22Rv1 (cell line): ENCODE measurements around the gene MED7.

Experiments used
- H3K27ac ChIP-seq: fragments of 450-650 bp; 2 replicates; pipeline ENCODE4 v1.5.1; 2017
- ZFX ChIP-seq: fragments of 450-650 bp; IDR thresholded peaks from 2 replicates; pipeline ENCODE4 v1.6.1; 2017; ENCODE audit warnings: antibody characterized with exemption, borderline replicate concordance
- TF ChIP-seq, protein P1 (sequence below): fragments of 450-650 bp; IDR thresholded peaks from 2 replicates; pipeline ENCODE4 v1.5.1; 2017; ENCODE audit warnings: mild to moderate bottlenecking

MED7 gene

DNA sequence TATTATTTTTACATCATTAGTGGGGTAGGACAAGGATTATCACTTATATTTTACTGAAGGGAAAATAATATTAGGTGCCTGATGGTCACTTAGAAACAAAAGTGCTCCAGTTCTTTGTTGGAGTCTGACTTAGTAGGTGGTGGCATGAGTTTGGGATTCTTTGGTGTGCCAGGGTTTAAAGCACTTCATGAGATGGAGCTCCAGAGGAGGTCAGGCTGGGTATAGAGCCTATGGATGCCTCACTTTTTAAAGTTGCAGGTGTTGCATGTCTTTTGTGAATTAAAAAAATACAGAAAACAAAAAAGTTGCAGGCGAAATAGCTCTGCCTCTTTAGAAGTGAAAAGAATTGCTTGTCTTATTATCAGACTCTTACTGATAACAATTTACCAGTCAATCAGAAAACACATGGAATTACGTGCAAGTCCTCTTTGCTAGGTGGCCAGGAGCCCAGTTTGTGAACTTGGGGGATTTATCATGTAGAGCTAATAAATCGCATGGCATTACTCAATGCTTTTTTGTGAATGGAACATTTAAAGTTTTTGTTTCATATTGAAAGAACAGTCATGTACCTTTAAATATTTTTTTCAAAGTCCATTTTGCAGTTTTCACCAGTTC, 39.6 kb upstream of the MED7 start:
- TF ChIP-seq ZFX, result no peak
- TF ChIP-seq, protein P1, sequence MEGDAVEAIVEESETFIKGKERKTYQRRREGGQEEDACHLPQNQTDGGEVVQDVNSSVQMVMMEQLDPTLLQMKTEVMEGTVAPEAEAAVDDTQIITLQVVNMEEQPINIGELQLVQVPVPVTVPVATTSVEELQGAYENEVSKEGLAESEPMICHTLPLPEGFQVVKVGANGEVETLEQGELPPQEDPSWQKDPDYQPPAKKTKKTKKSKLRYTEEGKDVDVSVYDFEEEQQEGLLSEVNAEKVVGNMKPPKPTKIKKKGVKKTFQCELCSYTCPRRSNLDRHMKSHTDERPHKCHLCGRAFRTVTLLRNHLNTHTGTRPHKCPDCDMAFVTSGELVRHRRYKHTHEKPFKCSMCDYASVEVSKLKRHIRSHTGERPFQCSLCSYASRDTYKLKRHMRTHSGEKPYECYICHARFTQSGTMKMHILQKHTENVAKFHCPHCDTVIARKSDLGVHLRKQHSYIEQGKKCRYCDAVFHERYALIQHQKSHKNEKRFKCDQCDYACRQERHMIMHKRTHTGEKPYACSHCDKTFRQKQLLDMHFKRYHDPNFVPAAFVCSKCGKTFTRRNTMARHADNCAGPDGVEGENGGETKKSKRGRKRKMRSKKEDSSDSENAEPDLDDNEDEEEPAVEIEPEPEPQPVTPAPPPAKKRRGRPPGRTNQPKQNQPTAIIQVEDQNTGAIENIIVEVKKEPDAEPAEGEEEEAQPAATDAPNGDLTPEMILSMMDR, result no peak
- no peak overlapping the region for H3K27ac ChIP-seq

DNA sequence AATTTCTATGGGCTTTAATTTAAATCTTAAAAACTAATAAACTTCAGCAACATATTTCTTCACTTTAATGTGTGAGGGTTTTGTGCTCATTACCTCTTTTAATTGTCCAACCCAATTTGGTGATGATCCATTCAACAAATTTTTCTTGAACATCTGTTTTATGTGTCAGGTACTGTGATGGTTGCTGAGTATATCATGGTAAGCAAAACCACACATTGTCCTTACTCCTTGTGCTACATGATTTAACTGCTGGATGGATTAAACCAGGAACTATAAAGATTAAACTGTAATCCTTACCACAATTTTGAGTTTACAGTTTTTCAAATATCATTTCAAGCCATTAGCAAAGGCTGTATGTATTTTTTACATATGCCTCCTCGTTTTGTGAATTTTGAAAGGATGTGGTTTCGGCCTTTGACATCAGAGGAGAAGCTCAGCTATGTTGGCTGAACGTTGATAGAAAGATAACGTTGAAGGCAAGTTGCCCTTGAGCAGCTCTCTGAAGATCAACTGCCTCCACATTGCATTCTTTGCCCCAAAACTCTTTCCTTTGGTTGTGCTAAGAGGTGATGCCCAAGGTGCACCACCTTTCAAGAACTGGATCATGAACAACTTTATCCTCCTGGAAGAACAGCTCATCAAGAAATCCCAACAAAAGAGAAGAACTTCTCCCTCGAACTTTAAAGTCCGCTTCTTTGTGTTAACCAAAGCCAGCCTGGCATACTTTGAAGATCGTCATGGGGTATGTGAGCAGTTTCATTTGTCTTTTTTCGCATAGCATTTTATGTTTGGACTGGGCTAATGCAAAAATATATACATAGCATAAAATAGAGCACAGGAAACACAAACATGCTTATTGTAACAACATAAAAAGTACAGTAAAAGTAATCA, 38.0 kb upstream of the MED7 start, which contains the start of gene ITK:
Gene ITK (plus strand): TSS at position 467 of the 891 bp plus-strand sequence. CDS start 138 bp downstream, at position 605.
- no peak within 1 kb of the TSS for H3K27ac ChIP-seq
- TF ChIP-seq ZFX, result no peak
- TF ChIP-seq, protein P1, result no peak

DNA sequence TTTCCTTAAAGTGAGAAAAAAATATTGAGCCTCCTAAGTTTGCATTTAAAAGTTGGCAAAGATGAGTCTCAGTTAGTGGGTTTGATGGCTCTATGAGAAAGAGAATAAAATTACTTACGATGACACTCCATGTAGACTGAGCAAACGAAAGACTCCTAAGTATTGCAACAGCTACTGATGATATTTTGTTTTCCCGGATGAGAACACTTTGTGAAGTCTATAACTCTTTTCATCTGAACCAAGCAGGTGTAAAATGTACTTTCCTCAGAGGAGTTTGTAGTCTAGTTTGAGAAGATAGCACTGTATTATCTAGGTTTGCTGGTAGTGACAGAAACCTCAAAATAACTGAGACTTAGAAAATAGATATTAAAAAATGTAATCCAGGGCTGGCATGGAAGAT, 36.3 kb upstream of the MED7 start:
- H3K27ac ChIP-seq, result no peak overlapping the region
- TF ChIP-seq, protein P1, result no peak
- TF ChIP-seq ZFX, result no peak

DNA sequence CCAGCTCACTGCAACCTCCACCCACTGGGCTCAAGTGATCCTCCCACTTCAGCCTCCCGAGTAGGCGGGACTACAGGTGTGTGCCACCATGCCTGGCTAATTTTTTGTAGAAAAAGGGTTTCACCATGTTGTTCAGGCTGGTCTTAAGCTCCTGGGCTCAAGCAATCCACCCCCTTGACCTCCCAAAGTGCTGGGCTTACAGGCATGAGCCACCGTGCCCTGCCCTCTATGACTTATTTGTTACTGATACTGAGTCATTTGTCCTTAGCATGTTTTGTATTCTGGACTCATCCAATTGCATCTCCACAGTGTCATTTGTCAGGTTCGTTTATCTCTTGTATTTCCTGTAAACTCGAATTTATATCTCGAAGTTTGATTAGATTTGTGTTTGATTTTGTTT, 35.3 kb upstream of the MED7 start:
- no peak overlapping the region for H3K27ac ChIP-seq
- TF ChIP-seq, protein P1, result no peak
- TF ChIP-seq ZFX, result no peak

DNA sequence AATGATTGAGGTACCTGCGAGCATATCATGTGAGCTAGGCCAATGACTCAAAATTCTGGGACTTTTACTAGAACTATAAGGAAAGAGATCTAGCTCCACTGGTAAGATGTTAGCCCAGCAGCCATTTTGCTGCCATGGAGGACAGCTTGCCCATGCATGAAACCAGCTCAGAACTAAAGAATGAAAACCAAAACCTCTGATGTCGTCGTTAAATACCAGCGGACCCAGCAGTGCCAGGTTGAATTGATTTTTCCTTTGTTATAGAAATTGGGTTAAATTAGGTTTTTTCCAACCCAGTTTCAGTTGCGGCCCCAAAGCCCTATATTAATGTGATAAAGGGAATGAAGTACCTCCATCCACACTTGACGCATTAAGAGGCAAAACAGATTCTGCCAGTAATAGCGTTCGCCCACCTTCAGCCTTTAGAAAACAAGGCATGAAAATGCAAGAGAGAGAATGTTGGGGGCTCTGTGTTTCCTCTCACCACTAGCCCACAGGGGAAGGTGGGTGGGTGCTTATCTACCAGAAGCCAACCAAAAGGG, 32.5 kb upstream of the MED7 start:
- TF ChIP-seq, protein P1, result no peak
- TF ChIP-seq ZFX, result no peak
- no peak overlapping the region for H3K27ac ChIP-seq

DNA sequence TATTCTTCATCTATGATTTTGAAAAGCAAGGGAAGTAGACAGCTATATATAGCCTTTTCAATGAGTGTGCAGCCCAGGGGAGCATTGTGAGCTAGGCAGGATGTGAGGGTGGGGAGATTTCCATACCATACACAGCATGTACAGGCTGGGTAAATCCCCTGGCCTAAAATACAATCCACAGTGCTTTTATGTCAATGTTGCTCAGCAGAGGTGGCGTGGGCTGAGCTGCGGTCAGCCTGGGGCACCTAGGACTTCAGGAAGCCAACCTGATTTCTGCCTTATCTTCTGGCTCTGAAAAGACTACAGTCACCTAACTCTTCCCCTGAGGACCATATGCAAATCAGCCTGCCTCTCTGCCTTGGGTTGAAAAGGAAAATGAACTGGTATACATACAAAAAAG, 29.7 kb upstream of the MED7 start:
- no peak overlapping the region for H3K27ac ChIP-seq

More for the DNA sequence above, 29.7 kb upstream of the MED7 start:
- TF ChIP-seq, protein P1, result no peak
- TF ChIP-seq ZFX, result no peak
